SU-DHL-6 (cell line): ENCODE measurements around the gene KIF17.

Source experiments
- H2AFZ ChIP-seq: fragments of 200-600 bp; sonication (generic); 2 replicates; pipeline ENCODE4 v1.6.1; 2014; ENCODE audit warnings: low read depth, mild to moderate bottlenecking, moderate library complexity, mixed read lengths, antibody characterized with exemption, low read length; ENCODE audit not compliant: severe bottlenecking
- H3F3A ChIP-seq: fragments of 200-600 bp; shearing (Covaris generic); 2 replicates; pipeline ENCODE4 v1.6.0; 2016; ENCODE audit warnings: antibody characterized with exemption, mild to moderate bottlenecking; ENCODE audit not compliant: insufficient read depth
- H3K27ac ChIP-seq: fragments of 200-600 bp; sonication (generic); 2 replicates; pipeline ENCODE4 v1.5.1; 2016; ENCODE audit warnings: low read depth, mild to moderate bottlenecking, low read length, moderate library complexity, mixed read lengths
- H3K27me3 ChIP-seq: fragments of 200-600 bp; sonication (generic), shearing (Covaris generic); 2 replicates; pipeline ENCODE4 v1.6.0; 2014; ENCODE audit warnings: mild to moderate bottlenecking, low read length
- H3K36me3 ChIP-seq: fragments of 200-600 bp; sonication (generic); 2 replicates; pipeline ENCODE4 v1.6.1; 2014; ENCODE audit warnings: mild to moderate bottlenecking, low read length, mixed read lengths
- H3K4me2 ChIP-seq: fragments of 300-600, 200-600 bp; shearing (Covaris generic), sonication (generic); 2 replicates; pipeline ENCODE4 v1.6.0; 2014; ENCODE audit warnings: low read length, low read depth, mild to moderate bottlenecking; ENCODE audit not compliant: poor library complexity, severe bottlenecking
- H3K4me3 ChIP-seq: fragments of 200-600 bp; sonication (generic); 2 replicates; pipeline ENCODE4 v1.5.1; 2014; ENCODE audit warnings: antibody characterized with exemption, low read length, mild to moderate bottlenecking, mixed read lengths; ENCODE audit not compliant: insufficient read depth, poor library complexity, severe bottlenecking
- H3K79me2 ChIP-seq: fragments of 200-600 bp; sonication (generic); 2 replicates; pipeline ENCODE4 v1.6.1; 2014; ENCODE audit warnings: mild to moderate bottlenecking, low read length, moderate library complexity; ENCODE audit not compliant: insufficient read depth
- H3K9ac ChIP-seq: fragments of 200-600 bp; sonication (generic); 2 replicates; pipeline ENCODE4 v1.7.0; 2014; ENCODE audit warnings: mild to moderate bottlenecking, low read length
- H3K9me2 ChIP-seq: fragments of 200-600 bp; sonication (generic); replicated peaks from 2 replicates; pipeline ENCODE4 v1.6.1; 2014; ENCODE audit warnings: low read length; ENCODE audit not compliant: insufficient read depth
- H3K9me3 ChIP-seq: fragments of 200-600 bp; sonication (generic); 2 replicates; pipeline ENCODE4 v1.6.1; 2014; ENCODE audit warnings: low read length, mixed read lengths; ENCODE audit not compliant: insufficient read depth
- H4K20me1 ChIP-seq: fragments of 200-600 bp; sonication (generic); 2 replicates; pipeline ENCODE4 v1.6.1; 2014; ENCODE audit warnings: low read depth, mild to moderate bottlenecking, antibody characterized with exemption, low read length, moderate library complexity, mixed read lengths
- CTCF ChIP-seq: fragments of 200-600 bp; sonication (generic); IDR thresholded peaks from one replicate; pipeline ENCODE4 v1.5.1; 2017; ENCODE audit warnings: antibody characterized with exemption, mild to moderate bottlenecking, low read length, moderate library complexity; ENCODE audit not compliant: insufficient read depth, poor library complexity, severe bottlenecking
- EZH2phosphoT487 ChIP-seq: fragments of 200-600 bp; sonication (generic), shearing (Covaris generic); conservative IDR thresholded peaks from 2 replicates; pipeline ENCODE4 v1.6.1; 2018; ENCODE audit warnings: mild to moderate bottlenecking, antibody characterized with exemption, low read length, moderate library complexity, mixed read lengths

Gene KIF17

GRCh38 chr1:20699558-20699957 lies 18.2 kb downstream of the KIF17 start:
- no peaks in the 10 kb centered on the region for H3K79me2 ChIP-seq
- no peaks in the 10 kb centered on the region for H3K36me3 ChIP-seq
- H3K9me2 ChIP-seq: no peaks in the 10 kb centered on the region
- H3K4me3 ChIP-seq: no peak overlapping the region
- no peaks in the 10 kb centered on the region for H3F3A ChIP-seq
- H3K27ac ChIP-seq: no peak overlapping the region
- no peaks in the 10 kb centered on the region for H4K20me1 ChIP-seq
- H3K27me3 ChIP-seq: no peaks in the 10 kb centered on the region
- no peak overlapping the region for H2AFZ ChIP-seq
- TF ChIP-seq CTCF (no peak), EZH2phosphoT487 (no peak)
- no peak overlapping the region for H3K4me2 ChIP-seq
- H3K9me3 ChIP-seq: no peaks in the 10 kb centered on the region
- no peak overlapping the region for H3K9ac ChIP-seq

- no peaks in the 10 kb centered on the region for H3K9me2 ChIP-seq
- H3K9ac ChIP-seq: no peak overlapping the region
- no peak overlapping the region for H3K27ac ChIP-seq
- no peaks in the 10 kb centered on the region for H4K20me1 ChIP-seq
- no peaks in the 10 kb centered on the region for H3K36me3 ChIP-seq
- H2AFZ ChIP-seq: no peak overlapping the region
- H3K4me2 ChIP-seq: no peak overlapping the region
- H3K27me3 ChIP-seq: no peaks in the 10 kb centered on the region
- H3K4me3 ChIP-seq: no peak overlapping the region
- no peaks in the 10 kb centered on the region for H3K9me3 ChIP-seq
- H3K79me2 ChIP-seq: no peaks in the 10 kb centered on the region
- H3F3A ChIP-seq: no peaks in the 10 kb centered on the region
- TF ChIP-seq CTCF (no peak), EZH2phosphoT487 (no peak)
Observed at GRCh38 chr1:20698195-20698910, 19.5 kb downstream of the KIF17 start.

DNA sequence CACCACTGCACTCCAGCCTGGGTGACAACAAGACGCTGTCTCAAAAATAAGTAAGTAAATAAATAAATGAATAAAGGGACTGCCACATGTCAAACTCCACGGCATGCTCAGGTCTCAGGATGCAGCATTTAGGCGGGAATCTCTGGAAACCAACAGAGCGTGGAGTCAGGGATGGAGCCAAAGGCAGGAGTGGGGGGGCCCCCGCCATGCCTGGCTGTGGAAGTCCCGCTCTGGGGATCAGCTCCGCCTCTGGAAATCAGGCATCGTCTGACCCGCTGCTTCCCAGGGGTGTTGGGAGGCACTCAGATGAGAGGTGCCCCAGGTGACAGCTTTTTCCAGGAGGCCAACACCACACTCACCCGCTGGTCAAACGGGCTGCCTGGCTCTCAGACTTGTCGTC lies 20.2 kb downstream of the KIF17 start:
- H3K36me3 ChIP-seq: no peaks in the 10 kb centered on the region
- no peak for TF ChIP-seq EZH2phosphoT487
- TF ChIP-seq CTCF: no peak
- H3F3A ChIP-seq: no peaks in the 10 kb centered on the region
- H3K27me3 ChIP-seq: no peaks in the 10 kb centered on the region
- H3K27ac ChIP-seq: no peak overlapping the region
- H3K79me2 ChIP-seq: no peaks in the 10 kb centered on the region
- H3K9me3 ChIP-seq: no peaks in the 10 kb centered on the region
- no peaks in the 10 kb centered on the region for H3K9me2 ChIP-seq
- no peak overlapping the region for H2AFZ ChIP-seq
- H3K4me2 ChIP-seq: no peak overlapping the region
- H3K4me3 ChIP-seq: no peak overlapping the region
- no peaks in the 10 kb centered on the region for H4K20me1 ChIP-seq
- H3K9ac ChIP-seq: no peak overlapping the region
